GM18502 (cell line): Measurements from ENCODE around the gene TSG101.

Experiments used
- ATAC-seq: cut with Tn5 transposase; IDR thresholded peaks from one replicate; pipeline ENCODE4 v1.9.1; 2021; ENCODE audit warnings: mild to moderate bottlenecking; ENCODE audit not compliant: unreplicated experiment, poor library complexity

TSG101 gene

GRCh38 chr11:18495703-18496102 is 31.0 kb downstream of the TSG101 start:
- no peak for ATAC-seq

GRCh38 chr11:18495271-18495670 is 31.5 kb downstream of the TSG101 start:
- no peak for ATAC-seq

GRCh38 chr11:18493310-18493709 is 33.4 kb downstream of the TSG101 start:
- no peak for ATAC-seq

- no peak for ATAC-seq
Measured at GRCh38 chr11:18492888-18493287, 33.9 kb downstream of the TSG101 start.

- ATAC-seq = no peak
Measured at GRCh38 chr11:18491924-18492323, 34.8 kb downstream of the TSG101 start.

- no peak for ATAC-seq
Measured at GRCh38 chr11:18490736-18491485, 35.8 kb downstream of the TSG101 start.

GRCh38 chr11:18490319-18490718 is 36.4 kb downstream of the TSG101 start:
- no peak for ATAC-seq

GRCh38 chr11:18485913-18486528 is 40.7 kb downstream of the TSG101 start:
- no peak for ATAC-seq

- ATAC-seq = no peak
Measured at GRCh38 chr11:18479063-18479462, 47.7 kb downstream of the TSG101 start.

GRCh38 chr11:18472587-18472986 is 54.2 kb downstream of the TSG101 start:
- ATAC-seq = no peak

- ATAC-seq = no peak
Measured at GRCh38 chr11:18471995-18472394, 54.7 kb downstream of the TSG101 start.

GRCh38 chr11:18468961-18469360 is 57.8 kb downstream of the TSG101 start:
- ATAC-seq = no peak

GRCh38 chr11:18468059-18468458 is 58.7 kb downstream of the TSG101 start:
- no peak for ATAC-seq

- ATAC-seq = no peak
Measured at GRCh38 chr11:18466402-18466801, 60.3 kb downstream of the TSG101 start.

GRCh38 chr11:18463439-18463838 is 63.3 kb downstream of the TSG101 start:
- no peak for ATAC-seq

- no peak for ATAC-seq
Measured at GRCh38 chr11:18461909-18462308, 64.8 kb downstream of the TSG101 start.

GRCh38 chr11:18459634-18460033 is 67.1 kb downstream of the TSG101 start:
- ATAC-seq = no peak

GRCh38 chr11:18457450-18457849 is 69.3 kb downstream of the TSG101 start:
- ATAC-seq = no peak

- no peak for ATAC-seq
Measured at GRCh38 chr11:18455686-18456372, 70.9 kb downstream of the TSG101 start, which contains the start of gene LDHAL6A. Gene LDHAL6A (plus strand): TSS chr11:18455856. CDS start chr11:18456681, 825 bp downstream.

GRCh38 chr11:18452927-18453326 is 73.8 kb downstream of the TSG101 start:
- ATAC-seq = no peak

GRCh38 chr11:18449251-18449650 is 77.5 kb downstream of the TSG101 start:
- no peak for ATAC-seq
